SJCRH30 (cell line): ENCODE data around the gene RNMT. TPM values are rescaled to one million over a fixed set of nuclear protein-coding genes. Genes with fewer than 3 reads are reported as not detected.
"Not testable (repeated sequence)": the region's sequence is repeated elsewhere in the genome, so short reads cannot be mapped to it uniquely, and the experiment has no call there.

Experiments
- DNase-seq, 2 experiments: peaks; one replicate each; pipeline ENCODE4 v3.0.0-alpha.2; 2015 to 2020
- H3K27ac ChIP-seq: fragments of 250-450 bp; sonication (Bioruptor Pico); 2 replicates; pipeline ENCODE4 v1.5.1; 2020; ENCODE audit warnings: mild to moderate bottlenecking, moderate library complexity
- H3K27me3 ChIP-seq: fragments of 250-450 bp; sonication (Bioruptor Pico); 2 replicates; pipeline ENCODE4 v1.5.1; 2020; ENCODE audit warnings: mild to moderate bottlenecking, moderate library complexity
- H3K36me3 ChIP-seq: fragments of 250-450 bp; sonication (Bioruptor Pico); 2 replicates; pipeline ENCODE4 v1.5.1; 2020; ENCODE audit warnings: mild to moderate bottlenecking, moderate library complexity
- H3K4me1 ChIP-seq: fragments of 250-450 bp; sonication (Bioruptor Pico); 2 replicates; pipeline ENCODE4 v1.5.1; 2020; ENCODE audit warnings: mild to moderate bottlenecking, moderate library complexity
- H3K4me3 ChIP-seq: fragments of 250-450 bp; sonication (Bioruptor Pico); 2 replicates; pipeline ENCODE4 v1.5.1; 2020; ENCODE audit warnings: mild to moderate bottlenecking, moderate library complexity
- H3K9me3 ChIP-seq: fragments of 250-450 bp; sonication (Bioruptor Pico); replicated peaks from 2 replicates; pipeline ENCODE4 v1.5.1; 2020; ENCODE audit warnings: mild to moderate bottlenecking, moderate library complexity
- total RNA-seq: library from RNA; depleted of rRNA; stranded (reverse); fragments of >200 nt; shearing (Covaris generic); gene quantifications from 2 replicates; pipeline ENCODE4 v1.2.3, GENCODE V29; 2014; rRNA removed

RNMT gene
- 21.7 and 28.2 TPM in 2 replicates for total RNA-seq

- Histone ChIP-seq H3K36me3 (peaks cover 3% of the 10 kb centered on the region; the same call in 1 of the 2 replicates), H3K4me3 (peak within 1 kb of the TSS; percentile 85), H3K27ac (peak within 1 kb of the TSS; percentile 82), H3K4me1 (no peaks in the 10 kb centered on the region), H3K27me3 (no peaks in the 10 kb centered on the region), H3K9me3 (no peaks in the 10 kb centered on the region)
- peak; percentile 88 to 90 for DNase-seq
Measured at GRCh38 chr18:13726232-13726971, at the start of gene RNMT, which contains the start of gene FAM210A. RNMT (plus strand) TSS chr18:13726673; CDS start chr18:13731518, 4,845 bp downstream. FAM210A (minus strand) TSS chr18:13726558; CDS start chr18:13682077, 44,481 bp downstream.

- H3K4me3 ChIP-seq, H3K9me3 ChIP-seq, H3K4me1 ChIP-seq, H3K27ac ChIP-seq, H3K36me3 ChIP-seq, DNase-seq, H3K27me3 ChIP-seq: not testable (repeated sequence)
Measured at GRCh38 chr18:13677350-13677749, 49.1 kb upstream of the RNMT start.

GRCh38 chr18:13680612-13681011 lies 45.9 kb upstream of the RNMT start:
- H3K4me3 ChIP-seq, result no peak overlapping the region
- H3K9me3 ChIP-seq, result no peaks in the 10 kb centered on the region
- DNase-seq, result no peak
- no peaks in the 10 kb centered on the region for H3K4me1 ChIP-seq
- no peaks in the 10 kb centered on the region for H3K27me3 ChIP-seq
- no peaks in the 10 kb centered on the region for H3K36me3 ChIP-seq
- H3K27ac ChIP-seq, result no peak overlapping the region

GRCh38 chr18:13681701-13682100 lies 44.8 kb upstream of the RNMT start:
- Histone ChIP-seq H3K27ac (no peak overlapping the region), H3K4me1 (no peaks in the 10 kb centered on the region), H3K9me3 (no peaks in the 10 kb centered on the region), H3K36me3 (no peaks in the 10 kb centered on the region), H3K27me3 (no peaks in the 10 kb centered on the region), H3K4me3 (no peak overlapping the region)
- DNase-seq, result no peak

- H3K4me1 ChIP-seq, result no peaks in the 10 kb centered on the region
- no peak overlapping the region for H3K27ac ChIP-seq
- no peaks in the 10 kb centered on the region for H3K9me3 ChIP-seq
- no peaks in the 10 kb centered on the region for H3K36me3 ChIP-seq
- no peak overlapping the region for H3K4me3 ChIP-seq
- DNase-seq, result no peak
- H3K27me3 ChIP-seq, result no peaks in the 10 kb centered on the region
Measured at GRCh38 chr18:13684546-13684945, 41.9 kb upstream of the RNMT start.

GRCh38 chr18:13688191-13689136 lies 38.0 kb upstream of the RNMT start:
- H3K4me3 ChIP-seq, result no peak overlapping the region
- no peak for DNase-seq
- no peaks in the 10 kb centered on the region for H3K9me3 ChIP-seq
- no peaks in the 10 kb centered on the region for H3K4me1 ChIP-seq
- no peak overlapping the region for H3K27ac ChIP-seq
- H3K36me3 ChIP-seq, result no peaks in the 10 kb centered on the region
- H3K27me3 ChIP-seq, result no peaks in the 10 kb centered on the region

GRCh38 chr18:13690060-13690459 lies 36.4 kb upstream of the RNMT start:
- not testable (repeated sequence) for H3K4me3 ChIP-seq, H3K4me1 ChIP-seq, H3K27ac ChIP-seq, DNase-seq, H3K27me3 ChIP-seq, H3K9me3 ChIP-seq, H3K36me3 ChIP-seq

GRCh38 chr18:13695337-13695736 lies 31.1 kb upstream of the RNMT start:
- DNase-seq, H3K9me3 ChIP-seq, H3K4me1 ChIP-seq, H3K36me3 ChIP-seq, H3K4me3 ChIP-seq, H3K27ac ChIP-seq, H3K27me3 ChIP-seq: not testable (repeated sequence)

- no peak for DNase-seq
- no peaks in the 10 kb centered on the region for H3K27me3 ChIP-seq
- H3K9me3 ChIP-seq, result no peaks in the 10 kb centered on the region
- no peak overlapping the region for H3K27ac ChIP-seq
- H3K4me1 ChIP-seq, result no peaks in the 10 kb centered on the region
- no peaks in the 10 kb centered on the region for H3K36me3 ChIP-seq
- no peak overlapping the region for H3K4me3 ChIP-seq
Measured at GRCh38 chr18:13696961-13697360, 29.5 kb upstream of the RNMT start.

GRCh38 chr18:13700153-13700552 lies 26.3 kb upstream of the RNMT start:
- H3K36me3 ChIP-seq, result no peaks in the 10 kb centered on the region
- H3K4me1 ChIP-seq, result no peaks in the 10 kb centered on the region
- no peak overlapping the region for H3K4me3 ChIP-seq
- H3K9me3 ChIP-seq, result 0 out of 2 replicates have a peak, but pooled peaks cover 5% of the 10 kb centered on the region
- H3K27ac ChIP-seq, result no peak overlapping the region
- no peaks in the 10 kb centered on the region for H3K27me3 ChIP-seq
- DNase-seq, result no peak

GRCh38 chr18:13703899-13704298 lies 22.6 kb upstream of the RNMT start:
- DNase-seq, result peak in 1 of 2 experiments; percentile 23
- Histone ChIP-seq H3K4me3 (no peak overlapping the region), H3K27me3 (no peaks in the 10 kb centered on the region), H3K9me3 (0 out of 2 replicates have a peak, but pooled peaks cover 5% of the 10 kb centered on the region), H3K36me3 (no peaks in the 10 kb centered on the region), H3K27ac (no peak overlapping the region), H3K4me1 (no peaks in the 10 kb centered on the region)

- no peak for DNase-seq
- H3K9me3 ChIP-seq, result no peaks in the 10 kb centered on the region
- no peak overlapping the region for H3K4me3 ChIP-seq
- H3K27me3 ChIP-seq, result no peaks in the 10 kb centered on the region
- H3K36me3 ChIP-seq, result no peaks in the 10 kb centered on the region
- no peak overlapping the region for H3K27ac ChIP-seq
- H3K4me1 ChIP-seq, result no peaks in the 10 kb centered on the region
Measured at GRCh38 chr18:13710414-13710831, 16.1 kb upstream of the RNMT start.

GRCh38 chr18:13712400-13713131 lies 13.9 kb upstream of the RNMT start:
- Histone ChIP-seq H3K4me1 (no peaks in the 10 kb centered on the region), H3K27me3 (no peaks in the 10 kb centered on the region), H3K9me3 (no peaks in the 10 kb centered on the region), H3K4me3 (no peak overlapping the region), H3K27ac (no peak overlapping the region), H3K36me3 (no peaks in the 10 kb centered on the region)
- DNase-seq, result no peak

GRCh38 chr18:13713455-13714055 lies 12.9 kb upstream of the RNMT start:
- Histone ChIP-seq H3K27ac (no peak overlapping the region), H3K36me3 (no peaks in the 10 kb centered on the region; the same call in 1 of the 2 replicates), H3K4me3 (no peak overlapping the region), H3K4me1 (no peaks in the 10 kb centered on the region), H3K9me3 (no peaks in the 10 kb centered on the region), H3K27me3 (no peaks in the 10 kb centered on the region)
- no peak for DNase-seq
